Measurements from ENCODE around the gene KIF26B.

The KIF26B gene

DNA sequence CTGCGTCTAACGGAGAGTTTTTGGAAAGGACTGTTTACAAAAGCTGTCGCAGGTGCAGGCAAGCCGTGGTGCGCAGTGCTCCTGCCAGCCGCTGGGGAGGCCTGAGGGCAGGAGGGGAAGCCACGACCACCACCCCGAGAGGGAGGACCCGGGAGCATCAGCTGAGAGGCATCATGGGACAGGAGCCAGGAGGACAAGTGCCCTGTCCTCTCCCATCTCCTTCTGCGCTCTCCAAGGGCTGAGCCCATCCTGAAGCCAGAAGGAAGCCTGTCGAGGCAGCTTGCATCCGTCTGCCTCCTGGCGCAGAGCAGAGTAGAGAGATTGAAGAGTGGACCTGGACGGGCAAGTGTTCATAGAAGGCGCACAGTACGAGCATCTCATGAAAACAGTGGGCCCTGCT lies 310.9 kb downstream of the KIF26B start:
- no peak for DNase-seq (ENCODE audit: low read depth)

DNA sequence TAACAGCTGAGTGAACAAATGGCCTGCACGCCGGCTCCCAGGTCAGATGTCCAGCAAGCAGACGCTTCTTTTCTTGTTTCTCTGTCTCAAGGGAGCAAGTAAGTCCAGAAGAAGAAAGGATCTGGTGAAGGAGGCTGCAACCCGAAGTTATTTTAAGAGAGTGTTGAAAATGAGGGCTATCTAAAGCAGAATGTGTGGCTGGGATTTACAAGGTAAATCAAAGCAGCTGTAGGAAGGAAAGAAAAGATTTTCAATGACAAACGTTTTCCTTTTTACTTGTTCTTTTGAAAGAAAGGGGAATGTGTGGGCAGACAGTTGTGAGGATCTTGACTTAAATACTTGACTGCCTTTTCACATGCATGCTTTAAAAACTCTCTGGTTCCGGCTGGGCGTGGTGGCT lies 311.5 kb downstream of the KIF26B start:
- no peak for DNase-seq (ENCODE audit: low read depth)

DNA sequence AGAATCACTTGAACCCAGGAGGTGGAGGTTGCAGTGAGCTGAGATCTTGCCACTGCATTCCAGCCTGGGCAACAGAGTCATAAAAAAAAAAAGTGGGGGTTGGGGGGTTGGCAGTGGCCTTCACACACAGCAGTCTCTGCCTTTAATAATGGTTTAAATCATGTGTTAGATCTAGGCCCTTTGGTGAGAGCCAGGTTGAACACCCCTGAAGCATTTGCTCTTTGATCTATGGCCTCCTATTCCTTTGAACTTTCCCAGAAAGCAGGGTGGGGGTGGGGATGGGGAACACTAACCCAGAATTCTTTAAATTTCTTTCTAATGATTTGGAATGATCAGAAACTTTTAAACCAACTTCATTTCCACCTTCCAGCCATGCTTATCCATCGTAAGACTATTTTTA lies 313.0 kb downstream of the KIF26B start:
- no peak for DNase-seq (ENCODE audit: low read depth)

DNA sequence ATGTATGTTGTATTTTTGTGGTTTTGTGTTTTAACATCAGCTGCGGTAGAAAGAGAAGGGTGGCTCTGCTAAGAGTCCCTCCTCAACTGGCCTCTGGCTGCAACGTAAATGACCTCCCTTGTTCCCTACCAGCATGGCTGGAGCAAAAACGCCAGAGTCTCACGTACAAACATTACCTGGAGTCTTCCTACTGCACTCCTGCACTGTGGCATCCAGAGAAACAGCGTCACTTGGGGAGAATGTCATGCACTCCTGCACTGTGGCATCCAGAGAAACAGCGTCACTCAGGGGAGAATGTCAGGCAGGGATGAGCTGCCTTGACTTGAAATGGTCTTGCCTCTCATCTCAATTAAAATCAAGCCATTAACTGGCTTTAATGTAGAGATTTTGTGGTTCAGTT lies 314.2 kb downstream of the KIF26B start:
- DNase-seq (ENCODE audit: low read depth) = no peak

DNA sequence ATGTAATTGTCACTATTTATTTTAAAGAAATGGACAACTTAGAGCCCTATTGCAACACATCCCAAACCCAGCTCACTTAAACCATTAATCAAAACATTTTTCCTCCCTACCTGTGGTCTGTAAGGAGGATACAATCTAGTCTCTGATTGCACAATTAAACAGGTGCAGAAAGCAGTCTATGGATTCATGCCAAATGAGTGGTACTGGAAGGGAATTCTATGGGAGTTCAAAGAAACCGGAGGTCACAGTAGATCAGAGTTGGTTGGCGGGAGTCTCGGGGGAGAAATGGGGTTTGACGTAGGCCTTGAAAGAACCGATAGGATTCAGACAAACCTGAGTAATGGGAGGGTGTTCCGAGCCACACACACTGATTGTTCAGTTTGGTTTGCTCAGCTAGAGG lies 314.9 kb downstream of the KIF26B start:
- DNase-seq (ENCODE audit: low read depth) = no peak

DNA sequence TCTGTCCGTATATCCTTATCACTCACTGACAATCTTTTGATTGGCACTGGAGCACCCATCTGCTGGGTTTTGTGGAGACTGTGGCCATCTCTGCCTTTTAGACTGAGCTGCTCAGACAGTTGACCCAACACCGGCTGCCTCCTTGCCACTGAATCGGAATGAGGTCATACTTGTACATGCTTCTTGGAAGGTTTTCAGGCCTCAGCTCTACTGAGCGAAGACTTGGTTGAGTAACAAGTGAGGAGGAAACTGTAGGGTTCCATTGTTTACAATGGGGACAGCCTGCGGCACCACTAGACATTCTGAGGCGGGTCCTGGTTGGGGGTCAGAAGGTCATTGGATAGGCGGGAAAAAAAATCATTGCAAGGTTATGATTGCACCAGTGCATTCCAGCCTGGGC lies 320.3 kb downstream of the KIF26B start:
- DNase-seq (ENCODE audit: low read depth) = no peak

DNA sequence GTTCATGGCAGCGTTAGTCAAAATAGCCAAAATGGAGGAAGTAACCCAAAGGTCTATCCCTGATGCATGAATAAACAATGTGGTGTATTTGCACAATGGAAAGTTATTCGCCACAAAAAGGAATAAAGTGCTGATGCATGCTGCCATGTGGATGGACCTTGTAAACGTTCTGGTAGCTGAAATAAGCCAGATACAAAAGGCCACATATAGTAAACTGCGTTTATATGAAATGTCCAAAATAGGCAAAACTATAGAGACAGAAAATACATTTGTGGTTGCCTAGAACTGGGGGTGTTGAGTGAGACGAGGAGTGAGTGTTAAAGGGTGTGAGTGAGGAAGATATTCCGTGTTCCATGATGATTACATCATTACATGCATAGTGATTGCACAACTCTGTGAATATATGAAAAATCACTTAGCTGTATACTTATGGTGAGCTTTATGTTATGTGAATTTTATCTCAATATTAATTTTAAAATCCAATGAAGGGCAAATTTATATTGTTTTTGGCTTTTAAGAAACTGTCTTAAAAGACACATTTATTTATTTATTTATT lies 321.3 kb downstream of the KIF26B start:
- no peak for DNase-seq (ENCODE audit: low read depth)

DNA sequence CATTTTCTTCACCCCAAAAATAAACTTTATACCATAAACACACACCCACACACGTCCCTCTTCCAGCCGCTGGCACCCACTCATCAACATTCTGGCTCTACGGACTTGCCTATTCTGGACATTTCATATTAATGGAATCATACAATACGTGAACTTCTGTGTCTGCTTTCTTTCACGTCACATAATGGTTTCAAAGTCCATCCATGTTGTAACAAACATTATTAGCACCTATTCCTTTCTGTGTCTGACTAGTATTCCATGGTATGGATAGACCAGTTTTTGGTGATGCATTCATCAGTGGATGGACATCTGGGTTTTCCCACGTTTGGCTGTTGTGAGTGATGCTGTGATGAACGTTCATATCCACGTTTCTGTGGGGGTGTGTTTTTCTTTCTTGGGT lies 323.2 kb downstream of the KIF26B start:
- no peak for DNase-seq (ENCODE audit: low read depth)

DNA sequence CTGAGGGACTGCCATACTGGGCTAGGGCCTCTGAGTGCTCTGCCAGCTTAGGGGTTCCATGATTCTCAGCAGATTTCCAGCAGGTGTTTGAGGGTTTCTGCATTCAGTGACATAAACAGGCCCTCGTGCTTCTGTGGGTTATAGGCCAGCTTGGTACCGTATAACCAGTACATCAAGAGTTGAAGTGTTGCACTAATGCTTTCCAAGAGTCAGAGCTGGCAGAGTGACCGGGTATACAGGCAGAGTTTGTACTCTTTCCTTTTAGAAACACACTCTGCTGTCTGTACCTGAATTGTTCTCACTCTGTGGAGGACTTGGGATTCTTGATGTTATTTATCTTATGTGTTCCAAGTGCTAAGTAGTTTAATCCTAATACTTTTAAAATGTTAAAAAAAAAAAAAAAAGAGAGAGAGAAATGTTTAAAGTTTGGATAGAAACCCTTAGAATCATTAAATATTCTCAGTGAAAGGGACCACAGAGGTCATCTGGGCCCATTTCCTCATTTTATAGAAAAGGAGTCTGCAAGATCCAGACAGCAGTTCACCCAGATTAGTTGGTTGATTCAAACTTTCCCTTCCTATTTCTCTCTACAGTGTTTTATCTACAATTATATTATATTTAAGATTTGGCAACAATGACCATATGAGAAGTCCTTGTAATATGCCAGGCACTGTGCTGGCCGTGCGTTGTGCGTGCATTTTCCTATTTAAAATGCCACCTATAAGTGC lies 325.8 kb downstream of the KIF26B start:
- no peak for DNase-seq (ENCODE audit: low read depth)

DNA sequence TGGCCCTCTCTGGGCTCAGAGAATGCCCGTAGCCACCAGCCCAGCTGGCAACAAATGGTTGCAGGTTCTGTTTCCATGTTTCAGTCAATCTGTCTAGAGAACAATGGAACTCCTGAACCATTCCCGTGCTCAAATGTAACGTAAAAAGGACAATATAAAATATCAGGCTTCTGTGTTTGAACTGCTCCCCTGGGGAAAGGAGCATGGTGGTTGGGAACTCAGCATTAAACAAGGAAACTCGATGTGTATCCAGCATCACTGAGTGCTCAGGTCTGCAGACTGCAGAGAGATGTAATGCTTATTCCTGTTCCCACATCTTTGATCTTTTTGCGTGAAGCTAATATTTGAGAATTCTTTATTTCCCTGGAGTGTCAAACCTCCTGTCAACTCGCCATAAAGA lies 326.5 kb downstream of the KIF26B start:
- no peak for DNase-seq (ENCODE audit: low read depth)

DNA sequence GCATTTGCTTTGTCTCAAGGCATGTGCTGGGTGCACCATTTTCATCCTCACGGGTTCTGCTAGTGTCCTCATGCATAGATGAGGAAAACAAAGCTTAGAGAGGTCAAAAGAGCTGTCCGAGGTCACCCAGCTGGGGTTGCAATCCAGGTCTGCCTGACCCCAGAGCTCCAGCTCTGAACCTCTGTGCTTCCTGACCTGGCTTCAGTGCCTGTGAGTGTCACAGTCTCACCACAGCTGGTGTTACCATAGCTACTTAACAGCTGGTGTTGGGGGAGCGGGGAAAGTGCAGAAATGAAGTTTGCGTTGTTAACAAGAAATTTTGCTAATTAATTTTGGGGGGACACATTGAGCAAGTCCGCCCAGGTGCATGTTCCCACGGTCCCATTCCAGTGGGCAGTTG lies 328.5 kb downstream of the KIF26B start:
- no peak for DNase-seq (ENCODE audit: low read depth)

DNA sequence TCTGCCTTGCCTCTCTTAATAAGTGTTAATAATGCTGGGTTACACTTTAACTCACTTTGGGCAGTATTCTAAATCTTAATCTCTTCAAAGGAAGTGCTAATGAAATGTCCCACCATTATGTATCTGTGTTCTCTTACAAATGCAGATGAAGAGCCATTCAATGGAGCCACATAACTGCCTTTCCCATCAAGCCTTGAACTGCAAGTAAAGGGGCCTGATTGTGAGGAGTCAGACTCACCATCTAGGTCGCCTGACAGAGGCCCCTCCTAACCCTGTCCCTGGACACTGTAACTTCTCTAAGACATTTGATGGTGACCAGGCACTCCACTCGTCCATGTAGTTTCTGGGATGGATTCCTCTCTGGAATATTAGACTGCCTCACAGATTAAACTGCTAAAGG lies 329.4 kb downstream of the KIF26B start:
- DNase-seq (ENCODE audit: low read depth) = no peak

DNA sequence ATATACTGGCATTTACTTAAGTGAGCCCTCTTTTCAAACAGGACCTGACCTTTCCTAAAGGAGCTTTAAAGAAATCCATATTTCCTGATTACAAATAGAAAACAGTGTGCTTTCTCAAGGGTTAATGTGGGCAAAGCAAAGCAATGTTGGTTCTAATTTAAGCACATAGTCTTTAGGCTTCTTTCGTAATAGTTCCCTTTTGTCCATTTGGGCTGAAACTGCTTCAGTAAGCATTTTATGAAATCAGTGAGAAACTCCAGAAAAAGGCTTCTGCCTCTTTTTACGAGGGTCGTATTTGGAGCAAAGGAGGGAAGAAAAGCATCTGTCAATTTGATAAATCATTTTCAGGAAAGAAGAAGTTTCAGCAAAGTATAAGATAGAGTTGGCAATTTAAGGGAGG lies 331.2 kb downstream of the KIF26B start:
- DNase-seq (ENCODE audit: low read depth) = no peak

DNA sequence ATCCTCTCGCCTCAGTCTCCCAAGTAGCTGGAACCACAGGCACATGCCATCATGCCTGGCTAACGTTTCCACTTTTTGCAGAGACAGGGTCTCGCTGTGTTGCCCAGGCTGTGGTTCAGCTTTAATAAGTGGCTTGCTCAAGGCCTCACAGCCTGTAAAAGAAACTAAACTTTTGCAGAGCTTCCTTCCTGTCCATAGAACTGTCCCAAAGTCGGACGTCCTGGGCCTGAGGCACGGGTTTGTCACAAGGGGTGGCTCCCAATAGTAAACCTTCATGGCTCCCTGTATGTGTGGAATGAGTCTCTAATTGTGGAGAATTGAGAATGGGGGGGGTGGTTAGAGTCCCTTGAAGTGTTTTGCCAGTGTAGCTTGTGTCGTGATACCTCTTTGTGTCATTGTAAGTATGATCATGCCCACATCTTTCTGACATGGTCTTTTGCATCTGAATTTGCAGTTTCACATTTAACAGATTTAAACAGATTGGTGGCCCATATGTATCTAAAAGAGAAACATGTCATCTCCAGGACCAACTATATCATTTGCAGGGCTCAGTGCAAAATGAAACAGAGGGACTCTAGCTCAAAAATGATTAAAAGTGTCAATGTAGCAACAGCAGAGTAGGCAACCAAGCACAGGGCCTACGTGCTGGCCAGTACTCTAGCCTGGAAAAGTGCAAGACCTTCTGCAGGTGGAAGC lies 332.1 kb downstream of the KIF26B start:
- DNase-seq (ENCODE audit: low read depth) = no peak

DNA sequence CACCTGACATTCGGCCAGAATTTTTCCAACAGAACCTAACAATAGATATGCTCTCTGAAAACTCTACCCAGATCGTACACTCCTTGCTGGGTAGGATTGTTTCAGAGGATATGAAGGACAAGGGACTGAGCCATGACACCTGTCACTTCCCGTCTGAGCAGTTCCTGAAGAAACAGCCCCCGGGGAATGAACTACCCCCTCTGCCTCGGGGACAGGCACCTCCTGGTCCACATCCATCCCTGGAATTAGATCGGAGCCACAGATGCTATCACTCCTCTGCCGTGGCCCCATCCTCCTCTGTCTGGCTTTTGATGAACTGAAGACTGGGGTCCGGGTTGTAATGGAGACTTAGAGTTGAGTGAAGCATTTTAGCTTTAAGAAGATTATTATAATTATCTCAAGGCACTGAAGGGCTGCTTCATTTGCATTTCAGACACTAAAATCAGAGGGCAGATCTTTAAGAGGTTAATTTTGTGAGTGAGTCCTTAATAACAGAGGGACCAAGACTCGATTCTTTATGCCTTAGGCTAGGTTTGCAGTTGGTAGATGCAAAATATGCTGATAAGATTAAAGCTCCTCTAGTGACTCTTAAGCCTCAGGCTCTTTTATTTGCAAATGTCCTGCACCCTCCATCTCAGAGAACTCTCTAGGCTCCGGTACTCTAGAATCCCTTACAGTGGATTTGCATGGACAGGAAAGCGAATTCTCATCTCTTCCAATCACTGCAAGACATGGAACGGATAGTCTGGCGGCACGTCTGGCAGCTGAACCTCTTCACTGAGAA lies 333.8 kb downstream of the KIF26B start:
- DNase-seq (ENCODE audit: low read depth) = no peak

DNA sequence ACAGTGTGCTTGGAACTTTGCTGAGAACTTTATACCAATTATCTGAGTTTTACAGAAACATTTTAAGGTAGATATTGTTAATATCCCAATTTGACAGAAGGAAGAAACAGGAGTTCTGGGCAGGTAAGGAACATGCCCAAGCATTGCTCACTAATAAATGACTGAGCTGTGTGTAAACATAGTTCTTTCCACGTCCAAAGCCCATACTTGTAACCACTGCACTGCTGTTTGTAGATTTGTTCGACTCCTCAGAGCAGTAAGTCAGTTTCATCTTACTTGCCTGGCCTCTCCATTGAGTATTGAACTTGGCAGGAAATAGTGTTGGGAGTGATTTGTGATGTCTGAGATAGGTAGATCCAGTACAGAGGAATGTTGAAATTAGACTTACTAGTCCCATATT lies 335.1 kb downstream of the KIF26B start:
- no peak for DNase-seq (ENCODE audit: low read depth)

DNA sequence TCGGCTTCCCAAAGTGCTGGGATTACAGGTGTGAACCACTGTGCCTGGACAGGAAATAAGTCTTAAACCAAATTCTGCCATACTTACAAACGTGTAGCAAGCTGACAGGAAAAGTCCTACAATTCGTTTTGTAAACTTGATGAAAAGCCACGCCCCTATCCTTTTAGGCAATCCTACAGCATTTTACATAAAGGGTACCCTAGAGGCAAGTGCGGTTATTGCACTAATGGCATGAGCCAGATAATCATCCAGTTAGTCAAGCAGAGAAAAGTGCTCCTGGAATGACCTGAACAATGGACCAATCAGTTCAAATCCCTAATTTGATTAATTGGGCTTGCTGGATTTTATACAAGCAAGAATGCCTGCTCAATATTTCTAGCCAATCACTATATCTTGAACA lies 338.2 kb downstream of the KIF26B start:
- DNase-seq (ENCODE audit: low read depth) = no peak

DNA sequence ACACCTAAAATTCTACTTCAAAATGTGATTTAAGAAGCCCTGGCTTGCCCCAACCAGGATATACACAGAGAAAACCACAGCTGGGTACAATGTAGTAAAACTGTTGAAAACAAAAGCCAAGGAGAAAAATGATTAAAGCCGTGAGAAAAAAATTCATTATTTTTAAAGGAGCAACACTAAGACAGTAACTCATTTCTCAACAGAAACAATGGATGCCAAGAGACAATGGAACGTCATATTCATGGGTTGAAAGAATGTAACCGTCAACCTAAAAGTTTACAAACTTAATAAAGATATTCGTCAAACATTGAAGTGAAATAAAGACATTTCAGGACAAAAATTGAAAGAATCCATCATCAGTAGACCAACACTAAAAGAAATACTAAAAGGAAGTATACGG lies 340.9 kb downstream of the KIF26B start:
- DNase-seq (ENCODE audit: low read depth) = no peak

DNA sequence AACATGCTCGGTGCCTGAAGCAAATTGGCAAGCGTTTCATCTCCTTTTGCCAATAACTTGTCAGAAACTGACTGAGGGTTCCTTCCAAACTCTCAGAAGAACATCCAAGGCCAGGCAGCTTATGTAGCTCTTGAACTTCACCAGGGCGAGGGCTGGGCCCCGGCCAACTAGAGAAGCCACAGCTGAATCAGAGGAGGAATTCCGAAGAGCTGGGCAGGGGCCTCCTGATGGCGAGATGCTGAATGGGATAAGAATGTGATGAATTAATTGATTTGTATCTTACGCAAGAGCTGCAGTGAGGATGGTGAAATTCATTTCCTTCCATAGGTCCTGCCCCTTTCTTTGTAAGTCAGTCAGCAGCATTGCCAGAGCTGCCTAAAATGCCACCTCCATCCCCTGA lies 345.8 kb downstream of the KIF26B start:
- DNase-seq (ENCODE audit: low read depth) = no peak

DNA sequence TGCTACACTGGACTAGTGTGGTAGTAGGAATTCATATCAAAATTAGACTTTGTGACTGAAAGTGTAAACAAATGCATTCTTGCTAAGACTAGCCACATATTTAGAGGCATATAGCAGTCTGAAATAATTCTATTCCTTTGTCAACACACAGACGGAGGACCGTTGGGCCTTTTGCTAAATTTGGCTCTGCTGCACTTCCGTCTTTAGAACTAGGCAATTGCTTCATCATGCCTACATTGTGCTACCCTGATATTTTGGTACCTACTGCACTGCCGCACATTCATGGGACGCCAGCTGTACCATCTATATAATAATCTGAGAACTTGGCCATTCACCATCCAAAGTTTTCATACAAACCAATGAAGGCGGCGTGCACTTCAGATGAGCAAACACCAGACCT lies 346.8 kb downstream of the KIF26B start:
- no peak for DNase-seq (ENCODE audit: low read depth)

DNA sequence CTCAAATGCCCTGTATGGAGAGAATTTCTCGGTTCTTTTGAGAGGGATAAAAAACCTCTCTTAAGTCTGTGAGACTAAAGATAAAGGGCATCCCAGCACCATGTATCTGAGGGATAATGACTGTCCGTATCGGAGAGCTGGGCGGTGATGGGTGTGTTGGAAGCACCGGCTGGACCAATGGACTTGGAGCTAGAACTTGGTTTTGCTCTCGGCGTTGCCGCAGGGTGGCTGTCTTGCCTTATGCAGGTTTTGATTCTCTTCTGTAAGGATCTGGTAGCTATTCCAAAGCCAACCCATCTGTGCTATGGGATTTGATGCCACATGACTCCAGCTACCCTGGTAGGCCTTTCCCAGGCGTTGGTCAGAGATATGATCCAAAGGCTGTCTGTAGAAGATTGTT lies 348.8 kb downstream of the KIF26B start:
- DNase-seq (ENCODE audit: low read depth) = no peak

DNA sequence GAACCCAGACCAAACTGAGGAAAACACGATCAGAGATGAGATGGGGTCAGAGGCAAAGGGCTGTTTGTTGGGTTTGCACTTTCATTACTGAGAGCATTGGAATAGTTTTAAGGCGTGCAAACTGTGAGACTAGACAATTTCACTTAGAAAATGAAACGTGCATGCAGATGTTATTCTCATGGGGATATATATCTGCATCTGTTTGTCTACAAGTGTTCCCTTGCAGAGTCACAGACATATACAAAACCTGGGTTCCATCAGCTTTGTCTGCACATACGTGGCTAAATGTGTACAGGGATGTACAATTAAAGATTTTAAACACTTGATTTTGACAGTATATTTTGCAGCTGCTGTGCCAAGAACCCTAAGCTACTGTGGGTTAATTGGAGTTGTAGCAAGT lies 355.4 kb downstream of the KIF26B start:
- DNase-seq (ENCODE audit: low read depth) = no peak
